SK-MEL-5 (cell line): ENCODE data around the gene NEO1. TPM values are rescaled to one million over a fixed set of nuclear protein-coding genes. Genes with fewer than 3 reads are reported as not detected.

Experiments used
- DNase-seq: peaks from one replicate; pipeline ENCODE4 v3.0.0-alpha.2; 2016; ENCODE audit warnings: low read depth, low spot score
- in situ Hi-C: cut with HindIII; loops from 2 replicates; pipeline ENCODE4 v1.10.0; 2016; ENCODE audit warnings: low sequenced_read_pairs, high pct_unique_total_duplicates, low pct_unique_long_range_greater_than_20kb
- total RNA-seq: library from RNA; depleted of rRNA; stranded (reverse); fragments of >200 nt; shearing (Covaris generic); gene quantifications from 2 replicates; pipeline ENCODE4 v1.2.3, GENCODE V29; 2014

NEO1 gene
- total RNA-seq, 1 experiment from 2014 or later: 11.5 TPM

DNA sequence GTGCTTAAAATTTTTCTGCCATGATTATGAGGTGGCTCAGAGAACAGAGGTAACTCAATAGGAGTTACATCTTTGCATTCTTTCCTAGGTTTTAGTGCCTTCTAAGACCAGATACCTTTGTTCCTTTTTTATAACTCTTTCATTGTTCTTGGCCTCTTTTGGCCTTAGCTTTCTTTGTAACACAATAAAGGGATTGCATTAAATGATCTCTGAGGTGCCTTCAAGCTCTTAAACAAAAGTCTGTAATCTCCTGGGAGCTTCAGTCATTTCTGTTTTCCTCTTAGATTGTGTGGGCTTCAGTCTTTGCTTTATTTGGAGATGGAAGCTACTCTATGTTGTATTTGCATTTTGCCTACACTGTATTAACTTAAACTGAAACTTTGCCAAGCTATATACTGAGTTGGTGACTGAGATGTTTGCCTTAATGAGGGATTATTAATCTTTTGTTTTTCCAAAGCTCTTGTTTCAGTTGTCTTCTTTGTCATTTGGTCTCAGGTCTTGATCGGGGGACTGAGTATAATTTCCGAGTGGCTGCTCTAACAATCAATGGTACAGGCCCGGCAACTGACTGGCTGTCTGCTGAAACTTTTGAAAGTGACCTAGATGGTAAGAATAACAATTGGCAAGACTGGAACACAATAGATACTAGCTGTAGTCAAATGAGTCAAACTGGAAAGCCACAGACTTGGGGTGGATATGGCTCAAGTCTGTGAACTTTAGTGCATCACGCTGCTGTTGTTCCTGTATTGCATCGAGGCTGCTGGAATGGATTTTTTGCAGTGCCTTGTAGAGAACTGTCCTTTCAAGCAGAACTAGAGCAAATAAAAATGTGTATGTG lies 206.2 kb downstream of the NEO1 start:
- DNase-seq: no peak
- in situ Hi-C loops: no loop called here

DNA sequence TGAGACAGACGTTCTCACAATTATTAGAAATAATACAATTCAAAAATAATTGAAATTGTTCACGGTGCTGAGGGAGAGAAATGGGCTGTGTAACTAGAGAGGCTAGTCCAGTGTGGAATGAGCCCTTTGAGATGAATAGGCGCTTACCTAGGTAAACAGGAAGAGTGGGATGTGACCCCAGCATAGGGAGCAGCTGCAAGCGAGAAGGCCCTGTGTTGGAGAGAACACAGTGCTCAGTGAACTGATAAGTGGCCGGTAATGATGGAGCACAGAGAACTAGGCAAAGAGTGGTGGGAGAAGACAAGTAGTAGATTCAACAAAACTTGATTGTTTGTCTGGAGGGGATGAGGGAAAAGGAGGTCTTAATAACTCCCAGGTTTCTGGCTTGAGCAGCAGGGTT lies 212.6 kb downstream of the NEO1 start:
- in situ Hi-C loops: no loop called here
- DNase-seq: no peak

DNA sequence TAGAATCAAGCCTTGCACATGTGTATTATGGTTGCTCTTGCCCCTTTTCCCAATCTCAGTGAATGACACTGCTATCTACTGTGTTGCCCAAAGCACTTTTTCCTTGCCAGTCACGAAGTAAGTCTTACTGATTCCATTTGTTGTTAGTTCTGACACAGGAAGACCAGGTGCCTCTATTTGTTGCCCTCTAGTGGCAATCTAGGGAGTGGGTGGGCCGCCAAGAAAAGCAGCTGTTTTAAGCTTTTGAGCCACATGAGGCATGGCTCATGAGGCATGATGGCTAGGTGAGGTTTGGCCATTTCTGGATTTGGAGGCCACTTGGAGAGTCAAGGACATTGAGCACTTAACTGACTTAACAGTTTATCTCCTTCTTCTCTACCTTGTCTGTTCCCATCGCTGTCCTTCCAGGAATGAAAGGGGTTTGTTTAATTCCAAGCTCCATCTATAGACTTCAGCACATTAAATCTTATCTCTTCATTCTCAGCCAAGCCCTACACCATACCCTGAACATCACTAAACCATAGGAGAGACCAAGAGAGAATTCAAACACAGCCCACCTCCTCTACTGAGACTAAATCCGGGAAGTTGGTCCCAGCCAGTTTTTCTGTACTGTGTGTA lies 213.4 kb downstream of the NEO1 start:
- peak; percentile 80 for DNase-seq
- in situ Hi-C loops: no loop called here

DNA sequence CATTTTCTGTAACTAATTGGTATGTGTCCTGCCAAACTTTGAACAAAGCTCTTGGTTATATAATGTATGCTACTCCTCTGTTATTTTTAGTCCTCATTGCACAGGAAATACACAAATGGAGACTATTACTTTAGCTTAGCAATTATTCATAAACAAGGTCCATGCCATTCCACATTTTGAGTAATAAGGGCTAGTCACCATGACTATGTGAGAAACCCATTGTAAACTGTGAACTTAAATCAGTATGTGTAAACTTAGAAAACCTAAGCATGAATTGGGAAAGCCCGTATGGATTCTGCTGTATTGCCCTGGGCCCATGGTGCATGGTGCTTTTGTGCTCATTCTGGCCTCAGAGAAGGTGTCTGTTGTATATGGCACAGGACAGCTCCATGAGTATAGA lies 216.2 kb downstream of the NEO1 start:
- DNase-seq: no peak
- in situ Hi-C loops: no loop called here

DNA sequence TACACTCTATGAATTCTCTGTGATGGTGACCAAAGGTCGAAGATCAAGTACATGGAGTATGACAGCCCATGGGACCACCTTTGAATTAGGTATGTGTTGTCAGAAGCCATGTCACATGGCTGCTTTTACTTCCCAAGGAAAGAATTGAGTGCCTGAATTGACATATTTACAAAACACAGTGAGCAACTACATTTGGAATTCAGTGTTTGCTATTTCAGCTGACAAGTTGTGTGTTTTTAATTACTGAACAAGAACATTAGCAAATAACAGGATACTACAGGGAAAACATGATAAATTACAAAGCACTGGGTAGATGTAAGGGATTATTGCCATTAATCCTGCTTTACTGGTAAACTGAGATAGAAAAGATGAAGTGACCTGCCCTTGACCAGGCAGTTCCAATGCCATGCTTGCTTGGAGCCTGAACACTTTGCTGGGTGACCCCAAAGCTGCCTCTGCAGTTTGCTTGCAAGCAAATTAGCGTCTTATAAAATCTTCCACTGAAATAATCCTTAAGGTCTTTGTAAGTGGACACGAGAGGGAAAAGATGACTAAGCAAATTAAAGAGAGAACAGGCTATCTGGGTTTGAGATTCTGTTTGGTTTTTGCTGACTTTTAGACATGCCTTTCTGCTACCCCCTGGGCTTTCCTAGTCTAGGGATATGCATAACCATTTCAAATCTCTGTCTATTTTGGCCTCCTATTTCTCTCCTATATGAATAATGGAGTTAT lies 218.3 kb downstream of the NEO1 start:
- in situ Hi-C loops: no loop called here
- no peak for DNase-seq

DNA sequence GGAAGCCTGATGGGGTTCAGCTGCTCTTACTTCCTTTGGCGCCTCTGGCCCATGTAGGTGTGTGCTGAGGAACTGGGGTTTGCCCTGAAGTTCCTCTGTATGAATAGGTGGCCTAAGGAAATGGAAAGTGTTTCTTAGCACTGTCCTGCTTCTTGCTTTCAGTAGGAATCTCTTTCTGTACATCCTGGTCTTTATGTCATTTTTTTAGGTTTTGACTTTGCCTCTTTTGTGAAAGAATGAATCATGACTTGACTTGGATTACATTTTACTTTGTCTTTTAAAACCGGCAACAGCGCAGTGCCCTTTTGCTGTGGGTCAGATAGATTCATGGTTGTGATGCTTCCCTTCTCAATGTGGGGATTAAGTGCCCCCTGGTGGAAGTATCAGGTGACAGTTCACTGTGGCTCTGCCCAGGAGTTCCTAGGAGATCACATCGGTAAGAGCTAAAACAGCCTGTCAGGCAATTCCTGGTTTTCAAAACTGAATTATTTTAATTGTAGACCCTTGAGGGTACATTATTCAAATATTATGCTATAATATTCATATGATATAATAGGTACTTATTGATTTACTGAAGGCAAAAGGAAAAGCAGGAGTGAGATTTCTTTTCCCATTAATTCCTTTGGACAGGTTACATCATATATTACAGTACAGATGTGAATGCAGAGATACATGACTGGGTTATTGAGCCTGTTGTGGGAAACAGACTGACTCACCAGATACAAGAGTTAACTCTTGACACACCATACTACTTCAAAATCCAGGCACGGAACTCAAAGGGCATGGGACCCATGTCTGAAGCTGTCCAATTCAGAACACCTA lies 221.1 kb downstream of the NEO1 start:
- in situ Hi-C loops: no loop called here
- peak; percentile 76 for DNase-seq

DNA sequence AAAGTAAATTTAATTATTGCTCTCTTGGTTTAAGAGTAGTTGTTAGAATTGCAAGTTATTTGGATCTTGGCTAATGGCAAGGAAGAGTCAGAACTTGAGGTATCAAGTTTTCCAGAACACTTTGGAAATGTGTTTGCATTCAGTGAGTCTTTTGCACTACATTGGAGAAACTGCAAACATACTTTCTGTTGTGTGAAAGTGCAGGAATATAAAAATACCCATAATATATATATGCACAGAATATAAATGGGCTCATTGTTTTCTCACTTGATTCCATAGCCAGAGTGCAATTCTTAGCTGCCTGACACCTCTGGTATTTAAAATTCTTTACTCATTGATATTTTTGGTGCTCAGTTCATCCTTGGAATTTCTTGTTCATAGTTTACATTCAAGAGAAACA lies 223.6 kb downstream of the NEO1 start:
- DNase-seq: no peak
- in situ Hi-C loops: no loop called here

DNA sequence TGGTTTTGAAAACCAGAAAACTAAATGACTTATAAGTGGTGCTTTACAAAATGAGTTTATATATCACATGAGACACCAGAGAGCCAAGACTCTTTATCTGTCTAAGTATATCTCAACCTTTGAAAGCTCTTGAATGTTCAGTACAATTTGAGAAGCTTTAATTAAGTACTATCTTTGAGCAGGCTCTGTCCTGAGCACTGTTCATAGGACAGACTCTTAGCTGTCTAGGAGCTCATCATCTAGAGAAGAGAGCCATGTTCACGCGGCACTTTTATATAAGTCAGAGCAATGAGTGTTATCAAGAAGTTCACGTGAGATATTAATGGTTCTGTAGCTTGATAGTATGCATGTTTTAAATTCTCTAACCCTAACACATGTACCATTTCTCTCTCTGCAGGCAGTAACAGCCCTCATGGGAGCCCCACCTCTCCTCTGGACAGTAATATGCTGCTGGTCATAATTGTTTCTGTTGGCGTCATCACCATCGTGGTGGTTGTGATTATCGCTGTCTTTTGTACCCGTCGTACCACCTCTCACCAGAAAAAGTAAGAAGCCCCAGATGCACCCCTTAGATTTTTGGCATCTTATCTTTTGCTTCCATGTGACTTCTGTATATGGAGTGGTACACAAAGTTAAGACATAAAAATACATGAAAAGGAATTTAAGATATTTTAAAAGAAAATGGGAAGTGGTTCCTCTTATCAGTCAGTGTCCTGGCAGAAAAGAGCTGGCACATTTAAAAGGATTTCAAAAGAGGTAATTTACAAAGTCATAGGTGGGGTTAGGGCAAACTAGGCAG lies 230.5 kb downstream of the NEO1 start:
- in situ Hi-C loops: no loop called here
- DNase-seq: no peak

DNA sequence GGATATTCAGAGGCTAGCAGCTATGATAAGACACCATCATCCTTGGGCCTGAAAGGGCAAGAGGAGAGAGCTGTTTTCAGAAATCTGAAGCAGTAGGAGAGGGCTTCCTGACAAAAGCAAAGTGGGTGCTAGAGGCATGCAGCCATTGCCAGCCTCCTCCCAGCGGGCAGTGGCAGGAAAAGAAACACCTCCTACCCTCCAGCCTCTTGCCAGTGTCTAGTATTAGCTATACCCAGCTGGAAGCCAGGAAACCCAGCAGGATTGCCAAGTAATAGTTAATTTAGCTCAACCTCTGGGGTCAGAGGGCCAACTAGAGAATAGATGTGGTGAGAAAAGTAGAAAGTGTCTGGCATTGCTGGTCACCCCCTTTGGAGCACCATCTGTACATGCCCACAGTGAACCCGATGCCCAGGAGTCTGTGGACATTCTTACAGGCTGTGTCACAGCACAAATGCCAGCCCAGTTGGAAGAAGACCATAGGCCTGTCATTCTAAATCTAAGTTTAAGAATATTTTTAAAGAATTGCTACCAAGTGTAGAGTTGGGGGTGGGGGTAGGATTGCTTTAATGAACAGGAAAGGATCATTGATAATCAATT lies 231.2 kb downstream of the NEO1 start:
- in situ Hi-C loops: no loop called here
- no peak for DNase-seq

DNA sequence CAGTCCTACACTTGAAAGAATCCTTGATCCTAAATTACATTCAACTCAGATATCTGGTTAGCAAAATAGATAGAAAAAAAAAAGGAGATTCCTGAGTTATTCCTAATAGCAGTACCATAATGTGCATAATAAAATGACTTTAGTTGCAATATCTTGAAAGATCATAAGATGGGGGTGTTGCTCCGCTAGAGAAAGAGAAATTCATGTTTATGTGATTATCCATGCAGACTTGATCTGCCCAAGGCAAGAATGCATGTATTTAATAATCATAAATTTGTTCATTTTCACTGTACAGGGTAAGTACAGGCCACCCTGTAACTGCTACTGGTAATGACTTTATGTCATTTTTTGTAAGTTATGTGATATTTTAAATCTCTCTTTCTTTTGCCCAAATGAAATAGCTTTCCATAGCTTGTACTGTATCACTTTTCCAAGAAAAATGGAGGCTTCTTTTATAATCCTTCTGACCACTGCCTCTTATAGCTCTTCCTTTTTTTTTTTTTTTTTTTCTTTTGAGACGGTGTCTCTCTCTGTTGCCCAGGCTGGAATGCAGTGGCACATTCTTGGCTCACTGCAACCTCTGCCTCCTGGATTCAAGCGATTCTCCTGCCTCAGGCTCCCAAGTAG lies 231.9 kb downstream of the NEO1 start:
- in situ Hi-C loops: no loop called here
- DNase-seq: peak; percentile 20

DNA sequence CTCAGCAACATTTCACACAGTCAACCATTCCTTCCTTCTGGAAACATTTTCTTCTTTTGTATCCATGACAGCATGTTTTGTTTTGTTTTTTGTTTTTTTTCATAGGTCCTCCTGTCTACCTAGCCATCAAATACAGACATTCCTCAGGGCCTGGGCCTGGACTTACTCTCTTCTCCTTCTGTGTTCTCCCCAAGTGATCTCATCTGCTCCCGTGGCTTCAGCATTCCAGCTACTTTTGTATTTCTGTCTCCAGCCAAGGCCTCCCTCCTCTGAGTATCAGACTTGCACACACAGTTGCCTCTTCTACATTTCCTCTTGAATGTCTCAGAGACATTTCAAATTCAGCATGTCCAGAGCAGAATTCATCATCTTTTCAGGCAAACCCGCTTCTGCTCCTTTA lies 234.0 kb downstream of the NEO1 start:
- no peak for DNase-seq
- in situ Hi-C loops: no loop called here

DNA sequence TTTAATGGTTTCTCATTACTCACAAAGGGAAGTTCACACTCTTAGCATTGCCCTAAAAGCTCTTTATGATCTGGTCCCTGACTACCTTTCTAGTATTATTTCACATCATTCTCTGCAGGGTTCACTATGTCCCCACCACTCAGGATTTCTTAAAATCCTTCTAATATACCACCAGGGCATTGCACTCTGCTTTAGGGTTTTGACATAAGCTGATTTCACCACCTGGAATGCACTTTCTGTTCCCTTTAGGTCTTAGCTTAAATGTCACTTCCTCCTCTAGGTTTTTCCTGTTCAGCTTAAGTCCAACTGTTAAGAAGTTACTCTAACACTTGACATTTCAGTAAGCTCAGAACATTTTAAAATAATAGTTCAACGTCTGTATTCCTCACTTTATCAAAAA lies 234.8 kb downstream of the NEO1 start:
- in situ Hi-C loops: no loop called here
- DNase-seq: no peak

DNA sequence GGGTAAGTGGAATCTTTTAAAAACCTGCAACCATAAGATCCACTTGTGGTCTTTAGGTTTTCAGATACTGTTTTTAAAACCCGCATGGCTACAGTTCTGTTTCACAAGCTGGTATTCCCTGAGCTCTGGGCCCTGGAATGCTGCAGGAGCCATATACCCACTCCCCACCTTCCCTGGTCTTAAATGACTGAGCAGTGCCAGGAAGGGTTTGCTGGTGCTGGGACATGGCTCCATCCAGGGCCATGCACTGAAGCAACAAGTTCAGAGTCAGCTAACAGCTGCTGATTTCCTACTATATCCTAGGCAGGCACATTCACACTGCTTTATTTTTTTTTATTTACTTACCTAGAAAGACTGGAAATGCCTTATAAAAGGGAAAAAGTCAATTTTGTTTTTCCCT lies 239.2 kb downstream of the NEO1 start:
- in situ Hi-C loops: no loop called here
- DNase-seq: no peak

DNA sequence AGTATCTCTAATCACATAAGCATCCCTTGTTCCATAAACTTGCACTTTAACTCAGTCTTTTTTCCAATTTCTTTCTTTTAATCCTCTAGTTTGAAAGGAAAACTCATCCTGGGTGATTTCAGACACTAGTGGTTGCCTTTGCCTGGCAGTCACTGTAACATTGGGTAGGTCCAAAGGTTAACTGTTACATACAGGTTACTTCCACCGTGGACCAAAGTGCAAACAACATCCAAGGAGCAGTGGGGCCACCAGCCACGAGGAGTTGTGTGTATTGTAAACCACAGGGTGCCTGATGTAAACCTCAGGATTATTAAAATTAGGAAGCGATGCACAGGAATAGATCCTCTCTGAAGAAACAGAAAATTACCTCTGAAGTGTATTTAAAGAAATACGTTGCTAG lies 241.5 kb downstream of the NEO1 start:
- in situ Hi-C loops: no loop called here
- DNase-seq: no peak

DNA sequence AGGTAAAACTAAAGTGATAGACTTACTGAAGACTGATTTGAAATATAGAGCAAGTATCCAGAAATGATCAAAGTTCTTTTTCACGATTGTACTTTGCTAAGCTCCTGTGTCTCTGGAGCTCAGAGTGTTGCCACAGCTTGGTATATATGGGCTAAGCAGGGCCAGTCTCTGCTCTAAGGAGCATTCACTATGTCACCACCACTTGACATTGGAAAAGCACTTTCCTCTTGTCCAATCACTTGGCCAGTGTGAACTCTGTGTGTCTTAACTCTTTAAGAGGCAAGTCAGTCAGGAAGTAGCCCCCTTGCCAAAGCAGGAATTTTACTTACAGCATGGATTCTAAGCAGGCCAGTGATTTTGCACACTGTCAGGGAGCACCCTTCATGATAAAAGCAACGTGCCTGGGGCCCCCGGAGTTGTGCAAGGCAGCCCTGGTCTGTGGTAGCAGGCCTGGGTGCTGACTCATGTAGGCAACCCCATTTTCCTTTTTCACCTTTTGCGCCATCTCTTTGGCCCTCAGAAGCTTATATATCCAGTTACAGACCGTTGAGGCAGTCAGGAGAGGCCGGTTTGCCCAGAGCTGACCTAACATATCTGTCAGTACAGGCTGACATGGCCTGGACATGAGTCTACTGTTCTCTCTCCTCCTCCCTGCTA lies 243.5 kb downstream of the NEO1 start:
- DNase-seq: no peak
- in situ Hi-C loops: no loop called here
